ENCODE results near the gene ZNF493.

GRCh38 chr19:21439201-21439751, 42.3 kb downstream of the ZNF493 start:
- TF ChIP-seq CTCF (IDR thresholded peaks at IDR 0.05): no peak
- TF ChIP-seq POLR2AphosphoS5 (IDR thresholded peaks at IDR 0.05): peak in 1 of 3 donors; percentile 65
- TF ChIP-seq POLR2A (IDR thresholded peaks at IDR 0.05): no peak

Measured in breast epithelium (tissue), 3 donors.